OCI-LY7 (cell line): ENCODE results near the gene ALOXE3. TPM values are rescaled to one million over a fixed set of nuclear protein-coding genes. Genes with fewer than 3 reads are reported as not detected.
A peak's percentile ranks its signal among the peaks of the same experiment; 100 is the strongest.

Experiments
- BruUV-seq: library from RNA; stranded (reverse); fragments of 400-500 nt; replicated peaks from 2 replicates; lab custom pipeline; 2021; lab: Mats Ljungman, UMichigan
- CTCF ChIA-PET: fragments of 300-600 bp; sonication (Branson Sonifier 250); formaldehyde crosslinking; loops from one replicate; lab custom pipeline; 2022; ENCODE audit warnings: antibody characterized with exemption; ENCODE audit not compliant: unreplicated experiment; lab: Charles Lee
- POLR2A ChIA-PET: fragments of 300-600 bp; sonication (Branson Sonifier 250); formaldehyde crosslinking; loops from one replicate; lab custom pipeline; 2022; ENCODE audit warnings: antibody characterized with exemption; lab: Charles Lee
- DNase-seq: peaks from one replicate; pipeline ENCODE4 v3.0.0-alpha.2; 2015; ENCODE audit warnings: low spot score
- H2AFZ ChIP-seq: fragments of 200-600 bp; sonication (generic), shearing (Covaris generic); 2 replicates; pipeline ENCODE4 v1.6.1; 2014; ENCODE audit warnings: mild to moderate bottlenecking, antibody characterized with exemption, low read length, moderate library complexity
- H3K27ac ChIP-seq: fragments of 200-600 bp; sonication (generic); 2 replicates; pipeline ENCODE4 v1.5.1; 2014; ENCODE audit warnings: mixed run types, low read depth, mild to moderate bottlenecking, moderate library complexity, low read length, inconsistent platforms; ENCODE audit not compliant: poor library complexity, severe bottlenecking
- H3K36me3 ChIP-seq: fragments of 200-600 bp; sonication (generic); 2 replicates; pipeline ENCODE4 v1.6.1; 2014; ENCODE audit warnings: mild to moderate bottlenecking, antibody characterized with exemption, low read length, moderate library complexity, mixed read lengths; ENCODE audit not compliant: insufficient read depth
- H3K4me1 ChIP-seq: fragments of 200-600 bp; sonication (generic); 2 replicates; pipeline ENCODE4 v1.5.1; 2014; ENCODE audit warnings: mild to moderate bottlenecking, low read length; ENCODE audit not compliant: insufficient read depth, poor library complexity, severe bottlenecking
- H3K4me2 ChIP-seq: fragments of 200-600 bp; sonication (generic); 2 replicates; pipeline ENCODE4 v1.6.1; 2014; ENCODE audit warnings: mild to moderate bottlenecking, low read length
- H3K4me3 ChIP-seq: fragments of 200-600 bp; sonication (generic); 2 replicates; pipeline ENCODE4 v1.5.1; 2014; ENCODE audit warnings: mild to moderate bottlenecking, low read depth, low read length; ENCODE audit not compliant: poor library complexity, severe bottlenecking
- H3K79me2 ChIP-seq: fragments of 200-600 bp; sonication (generic); 2 replicates; pipeline ENCODE4 v1.6.1; 2016; ENCODE audit warnings: low read depth, mild to moderate bottlenecking, low read length, moderate library complexity, mixed read lengths; ENCODE audit not compliant: insufficient read depth
- H3K9me2 ChIP-seq: fragments of 200-600 bp; sonication (generic); 2 replicates; pipeline ENCODE4 v1.6.1; 2016; ENCODE audit warnings: mild to moderate bottlenecking, low read length, mixed read lengths; ENCODE audit not compliant: insufficient read depth
- H3K9me3 ChIP-seq: fragments of 200-600 bp; sonication (generic); 2 replicates; pipeline ENCODE4 v1.6.1; 2014; ENCODE audit warnings: mild to moderate bottlenecking, mixed run types, low read length, mixed read lengths
- H4K20me1 ChIP-seq: fragments of 200-600 bp; sonication (generic); 2 replicates; pipeline ENCODE4 v1.6.1; 2014; ENCODE audit warnings: mild to moderate bottlenecking, antibody characterized with exemption, low read length, moderate library complexity, mixed read lengths; ENCODE audit not compliant: insufficient read depth
- EZH2phosphoT487 ChIP-seq: fragments of 200-600 bp; sonication (generic); IDR thresholded peaks from 2 replicates; pipeline ENCODE4 v1.6.1; 2018; ENCODE audit warnings: low read depth, borderline replicate concordance, mild to moderate bottlenecking, mixed run types, antibody characterized with exemption, low read length, moderate library complexity, mixed read lengths
- intact Hi-C: fragments of 100-400 bp; cut with micrococcal nuclease; formaldehyde crosslinking; loops from one replicate; pipeline ENCODE4 v1.10.0; 2022; ENCODE audit not compliant: unreplicated experiment
- total RNA-seq, 2 experiments: library from RNA; depleted of rRNA in 1 of 2; stranded (reverse); fragments of >200 nt in 1 of 2; shearing (Covaris generic) in 1 of 2; gene quantifications; 2 replicates each; pipeline ENCODE4 v1.2.3, GENCODE V29; 2014 to 2022
- TF ChIP-seq, protein P1 (sequence below): fragments of 200-600 bp; sonication (generic); conservative IDR thresholded peaks from 2 replicates; pipeline ENCODE4 v1.5.1; 2014; ENCODE audit warnings: mild to moderate bottlenecking, antibody characterized with exemption, low read length, moderate library complexity, mixed read lengths

The ALOXE3 gene
- total RNA-seq, 2 experiments from 2014 or later = 0.10 TPM; not detected in 1

DNA sequence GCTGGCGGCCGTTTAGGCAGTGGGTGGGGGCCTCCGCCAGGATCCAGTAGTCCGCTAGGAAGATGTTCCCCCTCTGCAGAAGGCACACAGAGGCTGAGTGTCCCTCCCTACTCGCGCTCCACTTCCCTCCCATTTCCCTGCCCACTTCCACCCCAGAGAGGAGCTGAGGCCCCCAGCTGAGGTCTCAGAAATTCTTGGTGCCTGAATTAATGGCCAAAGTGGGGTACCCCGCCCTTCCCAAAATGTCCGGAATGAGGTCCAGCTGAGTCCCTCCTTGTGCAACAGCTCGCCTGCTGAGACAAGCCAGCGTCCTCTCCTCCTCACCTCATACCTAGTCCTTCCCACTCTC, 7.9 kb downstream of the ALOXE3 start:
- TF ChIP-seq EZH2phosphoT487 = no peak
- TF ChIP-seq, protein P1, sequence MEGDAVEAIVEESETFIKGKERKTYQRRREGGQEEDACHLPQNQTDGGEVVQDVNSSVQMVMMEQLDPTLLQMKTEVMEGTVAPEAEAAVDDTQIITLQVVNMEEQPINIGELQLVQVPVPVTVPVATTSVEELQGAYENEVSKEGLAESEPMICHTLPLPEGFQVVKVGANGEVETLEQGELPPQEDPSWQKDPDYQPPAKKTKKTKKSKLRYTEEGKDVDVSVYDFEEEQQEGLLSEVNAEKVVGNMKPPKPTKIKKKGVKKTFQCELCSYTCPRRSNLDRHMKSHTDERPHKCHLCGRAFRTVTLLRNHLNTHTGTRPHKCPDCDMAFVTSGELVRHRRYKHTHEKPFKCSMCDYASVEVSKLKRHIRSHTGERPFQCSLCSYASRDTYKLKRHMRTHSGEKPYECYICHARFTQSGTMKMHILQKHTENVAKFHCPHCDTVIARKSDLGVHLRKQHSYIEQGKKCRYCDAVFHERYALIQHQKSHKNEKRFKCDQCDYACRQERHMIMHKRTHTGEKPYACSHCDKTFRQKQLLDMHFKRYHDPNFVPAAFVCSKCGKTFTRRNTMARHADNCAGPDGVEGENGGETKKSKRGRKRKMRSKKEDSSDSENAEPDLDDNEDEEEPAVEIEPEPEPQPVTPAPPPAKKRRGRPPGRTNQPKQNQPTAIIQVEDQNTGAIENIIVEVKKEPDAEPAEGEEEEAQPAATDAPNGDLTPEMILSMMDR = peak; percentile 51; the same call in 1 of the 2 replicates
- Histone ChIP-seq H2AFZ (no peak overlapping the region; the same call in 1 of the 2 replicates), H3K9me2 (no peaks in the 10 kb centered on the region), H4K20me1 (no peaks in the 10 kb centered on the region), H3K79me2 (no peaks in the 10 kb centered on the region), H3K4me2 (peak overlapping the region; percentile 86; the same call in 1 of the 2 replicates), H3K27ac (no peak overlapping the region), H3K36me3 (no peaks in the 10 kb centered on the region), H3K4me3 (peak overlapping the region; percentile 63), H3K9me3 (no peaks in the 10 kb centered on the region), H3K4me1 (peaks cover 12% of the 10 kb centered on the region)
- intact Hi-C loops = loop anchor here (1.0 to 2.0 kb wide), 3 partner anchors 16 to 50 kb away; no protein-coding TSS in a partner anchor
- ChIA-PET POLR2A (interaction anchor here (1.4 kb wide), 1 partner anchor 20 kb away, joined by 6 read pairs; no protein-coding TSS in a partner anchor), CTCF (interaction anchor here (0.8 to 2.4 kb wide), 5 partner anchors 9 to 52 kb away, joined by 3 to 7 read pairs (median 4); no protein-coding TSS in a partner anchor)
- DNase-seq = no peak
- BruUV-seq = no TSS peak

DNA sequence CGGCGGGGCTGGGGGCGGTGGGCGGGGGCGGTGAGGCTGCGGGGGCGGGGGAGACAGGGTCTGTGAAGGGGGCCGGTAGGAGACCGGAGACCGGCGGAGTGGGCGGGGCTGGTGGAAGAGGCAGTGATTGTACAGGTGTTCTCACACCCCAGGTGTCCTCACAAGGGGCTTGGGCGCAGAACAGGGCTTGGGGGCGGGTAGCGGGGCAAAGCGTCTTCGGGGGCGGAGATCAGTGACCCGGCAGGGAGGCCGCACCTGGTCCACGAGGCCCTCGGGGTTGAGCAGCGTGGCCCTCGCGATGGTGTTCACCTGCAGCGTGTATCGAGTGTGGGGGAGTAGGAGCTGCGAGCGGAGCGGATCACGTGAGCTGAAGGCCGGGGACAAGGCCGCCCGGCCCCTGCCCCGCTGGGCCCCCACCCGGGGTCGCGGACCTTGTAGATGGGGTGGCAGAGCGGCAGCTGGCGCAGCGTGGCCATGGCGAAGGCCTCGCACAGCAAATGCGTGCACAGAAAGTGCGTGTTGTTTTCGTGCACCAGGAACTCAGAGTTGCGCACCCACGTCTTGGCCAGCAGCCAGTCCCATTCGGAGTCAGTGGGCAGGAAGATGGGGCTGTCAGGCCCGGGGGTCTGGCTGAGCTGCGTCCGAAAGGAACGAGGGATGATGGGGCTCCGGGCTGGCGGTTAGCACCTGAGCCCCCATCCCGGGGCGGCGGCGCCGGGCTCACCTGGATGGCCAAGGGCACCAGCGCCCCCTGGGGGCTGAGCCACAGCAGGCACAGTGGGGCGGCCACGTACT, 8.5 kb downstream of the ALOXE3 start:
- Histone ChIP-seq H3K4me2 (peak overlapping the region; percentile 86), H4K20me1 (no peaks in the 10 kb centered on the region), H3K4me1 (peaks cover 12% of the 10 kb centered on the region), H3K9me3 (no peaks in the 10 kb centered on the region), H3K36me3 (no peaks in the 10 kb centered on the region), H2AFZ (peak overlapping the region; percentile 79; the same call in 1 of the 2 replicates), H3K27ac (no peak overlapping the region), H3K79me2 (no peaks in the 10 kb centered on the region), H3K9me2 (no peaks in the 10 kb centered on the region), H3K4me3 (peak overlapping the region; percentile 63)
- DNase-seq = peak; percentile 85
- intact Hi-C loops = loop anchor here (1.0 to 2.0 kb wide), 3 partner anchors 15 to 50 kb away; no protein-coding TSS in a partner anchor
- CTCF ChIA-PET = interaction anchor here (1.1 to 2.4 kb wide), 4 partner anchors 9 to 36 kb away, joined by 3 to 7 read pairs (median 6); no protein-coding TSS in a partner anchor
- no peak for TF ChIP-seq EZH2phosphoT487
- TF ChIP-seq, protein P1 = peak; percentile 88
- BruUV-seq = no TSS peak
- POLR2A ChIA-PET = interaction anchor here (1.4 kb wide), 1 partner anchor 19 kb away, joined by 6 read pairs; no protein-coding TSS in a partner anchor
